HepG2 (cell line): ENCODE data around the gene NARF. TPM values are rescaled to one million over a fixed set of nuclear protein-coding genes. Genes with fewer than 3 reads are reported as not detected.

Experiments used
- ARID3A ChIP-seq: IDR thresholded peaks from 2 replicates; pipeline ENCODE4 v1.6.1; 2012; ENCODE audit warnings: low read depth, low read length, improper control_type of control experiment
- ATF6 ChIP-seq: sonication (generic); formaldehyde crosslinking; conservative IDR thresholded peaks from 2 replicates; pipeline ENCODE4 v1.4.0; 2020; ENCODE audit warnings: missing genetic modification reagents
- NFE2L2 ChIP-seq: fragments of 150-350 bp; IDR thresholded peaks from 2 replicates; pipeline ENCODE4 v1.6.1; 2014; ENCODE audit warnings: low read length
- PRMT3 ChIP-seq: sonication (generic); formaldehyde crosslinking; IDR thresholded peaks from 2 replicates; pipeline ENCODE4 v1.8.1; 2022; ENCODE audit warnings: low read depth, mild to moderate bottlenecking, moderate library complexity, missing genetic modification reagents, borderline replicate concordance
- THYN1 ChIP-seq: sonication (generic); formaldehyde crosslinking; IDR thresholded peaks from 2 replicates; pipeline ENCODE4 v1.8.1; 2023; ENCODE audit warnings: low read depth, mild to moderate bottlenecking, moderate library complexity, missing genetic modification reagents, borderline replicate concordance
- ZBTB14 ChIP-seq: sonication (generic); formaldehyde crosslinking; IDR thresholded peaks from 2 replicates; pipeline ENCODE4 v1.4.0; 2020; ENCODE audit warnings: missing genetic modification reagents
- ZNF180 ChIP-seq: sonication (generic); formaldehyde crosslinking; IDR thresholded peaks from 2 replicates; pipeline ENCODE4 v1.4.0; 2020; ENCODE audit warnings: low read depth, missing genetic modification reagents, borderline replicate concordance
- ZNF24 ChIP-seq: fragments of 450-650 bp; IDR thresholded peaks from 2 replicates; pipeline ENCODE4 v1.6.1; 2017; ENCODE audit warnings: antibody characterized with exemption, mild to moderate bottlenecking
- ZNF280D ChIP-seq: sonication (generic); formaldehyde crosslinking; IDR thresholded peaks from 2 replicates; pipeline ENCODE4 v1.5.1; 2020; ENCODE audit warnings: mild to moderate bottlenecking, missing genetic modification reagents
- ZNF567 ChIP-seq: sonication (generic); formaldehyde crosslinking; IDR thresholded peaks from 2 replicates; pipeline ENCODE4 v1.8.1; 2023; ENCODE audit warnings: mild to moderate bottlenecking, missing genetic modification reagents, borderline replicate concordance
- ZNF749 ChIP-seq: sonication (generic); formaldehyde crosslinking; IDR thresholded peaks from 2 replicates; pipeline ENCODE4 v1.8.0; 2022; ENCODE audit warnings: mild to moderate bottlenecking, missing genetic modification reagents, moderate library complexity, borderline replicate concordance
- ZXDC ChIP-seq: sonication (generic); formaldehyde crosslinking; IDR thresholded peaks from 2 replicates; pipeline ENCODE4 v1.5.0; 2020; ENCODE audit warnings: mild to moderate bottlenecking, missing genetic modification reagents
- polyA plus RNA-seq, 8 experiments: library from polyadenylated mRNA; depleted of rRNA in 3 of 8; stranded (reverse) in 7 of 8; unstranded in 1 of 8; fragments of >200 nt; fragmentation: Illumina TruSeq in 4 of 8; extraction: Trizol in 4 of 8; gene quantifications; 2 replicates each; pipeline versions ENCODE4 v1.2.1 to v1.2.3, GENCODE V29; 2011 to 2016; ENCODE audit warnings: low read depth in 4 of 8, missing spikeins in 1 of 8, mixed read lengths in 1 of 8; ENCODE audit not compliant: insufficient read depth in 1 of 8
- total RNA-seq, 5 experiments: library from RNA; depleted of rRNA; stranded (reverse); fragments of >200 nt; fragmentation: Illumina TruSeq; extraction: Trizol; gene quantifications; 2 replicates each; pipeline ENCODE4 v1.2.3, GENCODE V29; 2016; ENCODE audit warnings: low read depth in 1 of 5

NARF gene
- total and polyA plus RNA-seq, 2 of the 13 experiments (the other 11 are each of a cell fraction or from before 2014, with no cell fraction given): 61.1 to 144 TPM

GRCh38 chr17:82414548-82415281 lies 43.8 kb upstream of the NARF start (continued):
- TF ChIP-seq ZXDC: peak; percentile 89; the same call in 1 of the 2 replicates
- TF ChIP-seq ZNF749 (CRISPR knock-in tag): peak; percentile 95; the same call in 1 of the 2 replicates
- no peak for TF ChIP-seq ARID3A
- 0 out of 2 replicates have a peak, but pooled peaks have one; percentile 39 for TF ChIP-seq ZNF567 (CRISPR knock-in tag)
- no peak for TF ChIP-seq THYN1 (CRISPR knock-in tag)
- TF ChIP-seq PRMT3: peak; percentile 91; the same call in 1 of the 2 replicates
- peak; percentile 94 for TF ChIP-seq ZNF280D (CRISPR knock-in tag)
- no peak for TF ChIP-seq ZNF180
- TF ChIP-seq ZBTB14 (CRISPR knock-in tag): peak; percentile 62; the same call in 1 of the 2 replicates
- no peak for TF ChIP-seq NFE2L2
- TF ChIP-seq ATF6 (CRISPR knock-in tag): 0 out of 2 replicates have a peak, but pooled peaks have one; percentile 90
- TF ChIP-seq ZNF24: no peak
